Measurements from ENCODE around the gene CCDC9.

The CCDC9 gene

GRCh38 chr19:47255879-47256692 is at the start of gene CCDC9:
CCDC9 (plus strand) TSS chr19:47256525; CDS start chr19:47258401, 1,876 bp downstream.
- DNase-seq, result peak; percentile 92

- DNase-seq, result no peak
These were observed 46.8 kb upstream of the CCDC9 start for GRCh38 chr19:47209319-47210179.

- no peak for DNase-seq
These were observed 46.2 kb upstream of the CCDC9 start for GRCh38 chr19:47210180-47210490.

- DNase-seq, result peak; percentile 80
These were observed 45.5 kb upstream of the CCDC9 start for GRCh38 chr19:47210689-47211316.

GRCh38 chr19:47215581-47215980 is 40.7 kb upstream of the CCDC9 start:
- DNase-seq, result no peak

GRCh38 chr19:47221080-47221841 is 35.1 kb upstream of the CCDC9 start:
- no peak for DNase-seq

- DNase-seq, result no peak
These were observed 34.4 kb upstream of the CCDC9 start for GRCh38 chr19:47221890-47222289.

- peak; percentile 86 for DNase-seq
These were observed 30.4 kb upstream of the CCDC9 start for GRCh38 chr19:47225746-47226425.

GRCh38 chr19:47226426-47227351 is 29.6 kb upstream of the CCDC9 start:
- DNase-seq, result peak; percentile 61

GRCh38 chr19:47227352-47228167 is 28.8 kb upstream of the CCDC9 start:
- peak; percentile 51 for DNase-seq

GRCh38 chr19:47228168-47228936 is 28.0 kb upstream of the CCDC9 start:
- DNase-seq, result peak; percentile 45

- peak; percentile 71 for DNase-seq
These were observed 27.2 kb upstream of the CCDC9 start for GRCh38 chr19:47228937-47229675.

GRCh38 chr19:47229676-47230053 is 26.7 kb upstream of the CCDC9 start:
- peak; percentile 21 for DNase-seq

- peak; percentile 79 for DNase-seq
These were observed 26.0 kb upstream of the CCDC9 start for GRCh38 chr19:47230054-47230920.

GRCh38 chr19:47230921-47231214 is 25.5 kb upstream of the CCDC9 start, which contains the start of gene BBC3:
BBC3 (minus strand) TSS chr19:47231199; CDS start chr19:47228431, 2,768 bp downstream.
- DNase-seq, result no peak

- DNase-seq, result peak; percentile 92
These were observed 24.9 kb upstream of the CCDC9 start for GRCh38 chr19:47231215-47232054.

Measured in CD4-positive, alpha-beta T cell treated with Interleukin-4 for 4 hours (primary cell).